Measurements from ENCODE around the gene KCNC2.

KCNC2 gene

GRCh38 chr12:75161488-75161887 lies 48.2 kb downstream of the KCNC2 start:
- DNase-seq (ENCODE audit: low read depth in 3 of 3), result no peak

- DNase-seq (ENCODE audit: low read depth in 3 of 3), result no peak
Observed at GRCh38 chr12:75157385-75157784, 52.3 kb downstream of the KCNC2 start.

GRCh38 chr12:75155962-75156361 lies 53.7 kb downstream of the KCNC2 start:
- no peak for DNase-seq (ENCODE audit: low read depth in 3 of 3)

- no peak for DNase-seq (ENCODE audit: low read depth in 3 of 3)
Observed at GRCh38 chr12:75154388-75154787, 55.3 kb downstream of the KCNC2 start.

GRCh38 chr12:75139196-75139595 lies 70.4 kb downstream of the KCNC2 start:
- DNase-seq (ENCODE audit: low read depth in 3 of 3), result no peak

GRCh38 chr12:75137896-75138295 lies 71.7 kb downstream of the KCNC2 start:
- DNase-seq (ENCODE audit: low read depth in 3 of 3), result no peak

- no peak for DNase-seq (ENCODE audit: low read depth in 3 of 3)
Observed at GRCh38 chr12:75135026-75135425, 74.6 kb downstream of the KCNC2 start.

GRCh38 chr12:75130811-75131210 lies 78.8 kb downstream of the KCNC2 start:
- DNase-seq (ENCODE audit: low read depth in 3 of 3), result no peak

GRCh38 chr12:75129275-75129674 lies 80.4 kb downstream of the KCNC2 start:
- no peak for DNase-seq (ENCODE audit: low read depth in 3 of 3)

- no peak for DNase-seq (ENCODE audit: low read depth in 3 of 3)
Observed at GRCh38 chr12:75121036-75121705, 88.5 kb downstream of the KCNC2 start.

GRCh38 chr12:75120311-75120711 lies 89.3 kb downstream of the KCNC2 start:
- DNase-seq (ENCODE audit: low read depth in 3 of 3), result no peak

GRCh38 chr12:75116646-75117198 lies 92.9 kb downstream of the KCNC2 start:
- no peak for DNase-seq (ENCODE audit: low read depth in 3 of 3)

GRCh38 chr12:75115748-75116147 lies 93.9 kb downstream of the KCNC2 start:
- DNase-seq (ENCODE audit: low read depth in 3 of 3), result no peak

- DNase-seq (ENCODE audit: low read depth in 3 of 3), result no peak
Observed at GRCh38 chr12:75103822-75104221, 105.8 kb downstream of the KCNC2 start.

- DNase-seq (ENCODE audit: low read depth in 3 of 3), result no peak
Observed at GRCh38 chr12:75101781-75102180, 107.9 kb downstream of the KCNC2 start.

- no peak for DNase-seq (ENCODE audit: low read depth in 3 of 3)
Observed at GRCh38 chr12:75099210-75099609, 110.4 kb downstream of the KCNC2 start.

GRCh38 chr12:75097003-75097402 lies 112.6 kb downstream of the KCNC2 start:
- no peak for DNase-seq (ENCODE audit: low read depth in 3 of 3)

GRCh38 chr12:75087654-75088053 lies 122.0 kb downstream of the KCNC2 start:
- no peak for DNase-seq (ENCODE audit: low read depth in 3 of 3)

- no peak for DNase-seq (ENCODE audit: low read depth in 3 of 3)
Observed at GRCh38 chr12:75086091-75087038, 123.3 kb downstream of the KCNC2 start.

GRCh38 chr12:75081305-75081704 lies 128.3 kb downstream of the KCNC2 start:
- no peak for DNase-seq (ENCODE audit: low read depth in 3 of 3)

GRCh38 chr12:75080582-75080981 lies 129.1 kb downstream of the KCNC2 start:
- DNase-seq (ENCODE audit: low read depth in 3 of 3), result no peak

- no peak for DNase-seq (ENCODE audit: low read depth in 3 of 3)
Observed at GRCh38 chr12:75065482-75065881, 144.2 kb downstream of the KCNC2 start.

GRCh38 chr12:75062691-75063090 lies 146.9 kb downstream of the KCNC2 start:
- DNase-seq (ENCODE audit: low read depth in 3 of 3), result no peak

Data from stimulated activated CD4-positive, alpha-beta T cell treated with anti-CD3 and anti-CD28 coated beads, TNF-alpha, amount 100 ng/mL, for 48 hours (primary cell).